Measurements from ENCODE around the gene PRPF6. TPM values are rescaled to one million over a fixed set of nuclear protein-coding genes. Genes with fewer than 3 reads are reported as not detected.

PRPF6 gene
- total RNA-seq, 1 donor from 2014 or later: 57.2 TPM

- Histone ChIP-seq H3K36me3 (no peaks in the 10 kb centered on the region), H3K4me1 (peaks cover 20% of the 10 kb centered on the region), H3K27me3 (ENCODE audit: low read depth) (peaks cover 68% of the 10 kb centered on the region), H3K27ac (peak overlapping the region; percentile 60), H3K9me3 (no peaks in the 10 kb centered on the region), H3K4me3 (peak overlapping the region; percentile 58)
- ATAC-seq (no peak), DNase-seq (no peak)
- TF ChIP-seq, protein P1, sequence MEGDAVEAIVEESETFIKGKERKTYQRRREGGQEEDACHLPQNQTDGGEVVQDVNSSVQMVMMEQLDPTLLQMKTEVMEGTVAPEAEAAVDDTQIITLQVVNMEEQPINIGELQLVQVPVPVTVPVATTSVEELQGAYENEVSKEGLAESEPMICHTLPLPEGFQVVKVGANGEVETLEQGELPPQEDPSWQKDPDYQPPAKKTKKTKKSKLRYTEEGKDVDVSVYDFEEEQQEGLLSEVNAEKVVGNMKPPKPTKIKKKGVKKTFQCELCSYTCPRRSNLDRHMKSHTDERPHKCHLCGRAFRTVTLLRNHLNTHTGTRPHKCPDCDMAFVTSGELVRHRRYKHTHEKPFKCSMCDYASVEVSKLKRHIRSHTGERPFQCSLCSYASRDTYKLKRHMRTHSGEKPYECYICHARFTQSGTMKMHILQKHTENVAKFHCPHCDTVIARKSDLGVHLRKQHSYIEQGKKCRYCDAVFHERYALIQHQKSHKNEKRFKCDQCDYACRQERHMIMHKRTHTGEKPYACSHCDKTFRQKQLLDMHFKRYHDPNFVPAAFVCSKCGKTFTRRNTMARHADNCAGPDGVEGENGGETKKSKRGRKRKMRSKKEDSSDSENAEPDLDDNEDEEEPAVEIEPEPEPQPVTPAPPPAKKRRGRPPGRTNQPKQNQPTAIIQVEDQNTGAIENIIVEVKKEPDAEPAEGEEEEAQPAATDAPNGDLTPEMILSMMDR (IDR thresholded peaks at IDR 0.05): no peak
- intact Hi-C loops (cut with DNase I): no loop called here
Observed at GRCh38 chr20:64045346-64046011, 64.5 kb downstream of the PRPF6 start.

DNA sequence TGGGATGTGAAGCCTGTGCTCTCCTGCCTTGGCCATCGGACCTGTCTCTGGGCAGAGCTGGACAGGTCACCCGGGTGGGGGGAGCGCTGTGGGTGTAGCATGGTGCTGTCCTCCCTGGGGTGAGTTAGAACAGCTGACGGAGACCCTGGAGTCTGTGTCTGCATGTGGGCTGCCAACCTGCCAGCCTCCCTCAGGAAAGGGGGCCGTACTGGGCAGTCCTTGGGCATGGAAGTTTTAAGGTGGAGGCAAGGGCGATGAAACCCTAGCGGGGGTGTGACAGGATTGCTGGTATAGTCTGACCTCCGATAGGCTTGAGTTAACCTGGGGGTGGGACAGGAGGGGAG, 66.1 kb downstream of the PRPF6 start:
- H3K4me3 ChIP-seq: peak overlapping the region; percentile 58
- H3K27me3 ChIP-seq (ENCODE audit: low read depth): peaks cover 68% of the 10 kb centered on the region
- no peaks in the 10 kb centered on the region for H3K9me3 ChIP-seq
- peaks cover 4% of the 10 kb centered on the region for H3K4me1 ChIP-seq
- ATAC-seq (no peak), DNase-seq (no peak)
- peak overlapping the region; percentile 56 for H3K27ac ChIP-seq
- no peaks in the 10 kb centered on the region for H3K36me3 ChIP-seq
- intact Hi-C loops (cut with DNase I): no loop called here
- TF ChIP-seq, protein P1 (IDR thresholded peaks at IDR 0.05): no peak

DNA sequence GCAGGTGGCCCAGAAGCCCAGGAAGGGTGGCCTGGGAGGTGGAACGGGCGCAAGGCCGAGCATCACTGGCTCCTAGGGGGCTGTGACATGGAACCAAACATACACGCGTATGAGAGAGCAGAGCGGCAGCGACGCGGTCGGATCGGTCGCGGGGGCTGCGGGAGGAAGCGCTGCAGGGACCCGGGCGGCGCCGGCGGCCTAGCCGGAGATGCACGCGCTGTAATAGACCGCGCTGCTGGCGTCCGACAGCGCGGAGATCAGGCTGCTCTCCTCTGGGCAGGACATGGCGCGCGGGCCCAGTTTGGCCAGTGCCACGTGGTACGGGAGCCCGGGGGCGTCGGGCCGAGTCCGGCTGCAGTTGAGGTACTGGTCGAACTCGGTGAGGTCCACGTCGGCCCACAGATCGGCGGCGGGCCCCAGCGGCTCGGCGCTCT, 67.1 kb downstream of the PRPF6 start:
- DNase-seq: no peak
- TF ChIP-seq, protein P1 (IDR thresholded peaks at IDR 0.05): no peak
- Histone ChIP-seq H3K27ac (peak overlapping the region; percentile 71), H3K4me3 (peak overlapping the region; percentile 58), H3K9me3 (no peaks in the 10 kb centered on the region), H3K36me3 (no peaks in the 10 kb centered on the region), H3K4me1 (peaks cover 10% of the 10 kb centered on the region), H3K27me3 (ENCODE audit: low read depth) (peaks cover 69% of the 10 kb centered on the region)
- ATAC-seq: no peak
- intact Hi-C loops (cut with DNase I): no loop called here

DNA sequence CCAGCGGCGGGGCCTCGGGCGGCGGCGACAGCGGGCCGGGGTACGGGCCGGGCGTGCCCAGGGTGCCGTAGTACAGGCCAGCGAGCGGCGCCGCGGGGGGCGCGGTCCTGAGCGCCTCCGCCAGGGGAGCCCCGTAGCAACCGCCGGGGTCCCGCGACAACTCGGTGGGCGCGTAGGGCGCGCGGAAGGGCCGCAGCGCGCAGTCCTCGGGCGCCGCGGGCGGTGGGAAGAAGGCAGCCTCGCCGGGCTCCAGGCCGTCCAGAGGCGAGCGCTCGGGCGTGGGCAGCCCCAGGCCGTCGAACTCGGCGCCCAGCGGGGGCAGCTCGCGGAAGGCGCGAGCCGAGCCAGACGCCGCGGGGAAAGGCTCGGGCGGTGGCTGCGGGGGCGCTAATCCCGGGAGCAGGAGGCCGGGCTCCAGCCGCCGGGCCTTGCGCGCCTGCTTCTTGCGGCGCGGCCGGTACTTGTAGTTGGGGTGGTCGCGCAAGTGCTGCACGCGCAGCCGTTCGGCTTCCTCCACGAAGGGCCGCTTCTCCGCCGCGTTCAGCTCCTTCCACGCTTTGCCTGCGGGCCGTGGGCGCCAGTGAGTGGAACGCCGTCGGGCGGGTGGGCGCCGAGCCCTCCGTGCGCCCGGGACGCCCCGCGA, 67.6 kb downstream of the PRPF6 start:
- TF ChIP-seq, protein P1 (IDR thresholded peaks at IDR 0.05): no peak
- ATAC-seq: no peak
- peaks cover 12% of the 10 kb centered on the region for H3K4me1 ChIP-seq
- H3K9me3 ChIP-seq: no peaks in the 10 kb centered on the region
- no peaks in the 10 kb centered on the region for H3K36me3 ChIP-seq
- H3K4me3 ChIP-seq: peak overlapping the region; percentile 58
- peaks cover 69% of the 10 kb centered on the region for H3K27me3 ChIP-seq (ENCODE audit: low read depth)
- intact Hi-C loops (cut with DNase I): no loop called here
- peak overlapping the region; percentile 71 for H3K27ac ChIP-seq
- DNase-seq: no peak

DNA sequence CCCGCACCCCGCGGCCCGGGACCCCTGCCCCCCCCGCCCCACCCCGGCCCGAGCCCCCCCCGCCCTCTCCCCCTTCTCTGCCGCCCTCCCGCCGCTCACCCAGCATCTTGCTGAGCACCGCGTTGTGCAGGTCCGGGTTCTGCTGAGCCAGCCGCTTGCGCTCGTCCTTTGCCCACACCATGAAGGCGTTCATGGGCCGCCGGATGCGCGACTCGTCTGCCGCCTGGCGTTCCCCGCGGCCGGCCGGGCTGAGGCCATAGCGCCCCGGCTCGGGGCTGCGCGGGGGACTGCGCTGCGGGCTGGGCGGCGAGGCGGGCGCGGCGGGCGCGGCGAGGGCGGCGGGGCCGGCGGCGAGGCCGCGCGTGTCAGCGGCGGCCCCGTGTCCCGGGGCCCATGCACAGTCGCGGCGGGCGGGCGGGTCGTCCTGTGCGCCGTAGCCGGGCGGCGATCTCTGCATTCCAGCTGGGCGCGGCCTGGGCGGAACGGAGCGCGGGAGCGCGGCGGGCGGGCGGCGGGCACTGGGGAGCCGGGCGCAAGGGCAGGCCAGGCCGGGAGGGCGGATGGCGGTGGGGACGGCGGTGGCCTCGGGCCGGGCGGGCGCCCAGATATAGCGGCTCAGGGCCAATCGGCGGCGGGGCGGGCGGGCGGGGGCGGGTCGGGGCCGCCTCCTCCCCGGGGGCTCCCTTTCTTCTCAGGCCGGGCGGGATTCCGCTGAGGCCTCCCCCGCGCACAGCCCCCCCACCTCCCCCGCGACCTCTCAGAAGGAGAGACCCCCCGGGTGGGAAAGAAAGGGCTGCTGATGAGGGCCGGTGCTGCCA, 68.3 kb downstream of the PRPF6 start, which contains the start of gene SOX18:
Gene SOX18, minus strand, starts transcription at position 580 of the 818 bp plus-strand sequence. Its CDS starts 123 bp downstream, at position 457.
- Histone ChIP-seq H3K4me1 (peaks cover 13% of the 10 kb centered on the region), H3K27me3 (ENCODE audit: low read depth) (peaks cover 76% of the 10 kb centered on the region), H3K4me3 (peak within 1 kb of the TSS; percentile 58), H3K9me3 (no peaks in the 10 kb centered on the region), H3K27ac (peak within 1 kb of the TSS; percentile 84), H3K36me3 (no peaks in the 10 kb centered on the region)
- ATAC-seq: peak in 1 of 2 donors; percentile 14
- TF ChIP-seq, protein P1 (IDR thresholded peaks at IDR 0.05): no peak
- intact Hi-C loops (cut with DNase I): no loop called here
- no peak for DNase-seq

Measured in lower lobe of right lung (tissue), 2 donors.